ENCODE results near the gene HRH4. TPM values are rescaled to one million over a fixed set of nuclear protein-coding genes. Genes with fewer than 3 reads are reported as not detected.

The HRH4 gene
- polyA plus RNA-seq, 1 of the 3 experiments (the other 2 are of a cell fraction), result not detected

GRCh38 chr18:24500766-24501165 lies 40.3 kb downstream of the HRH4 start:
- Histone ChIP-seq H4K20me1 (ENCODE audit: insufficient read depth) (no peaks in the 10 kb centered on the region), H3K4me1 (ENCODE audit: control insufficient read depth in 1 of 2, insufficient read depth in 2 of 2, low read depth in 1 of 2, low read length in 1 of 2) (peaks cover 3 to 9% of the 10 kb centered on the region in 2 experiments; a peak in 3 of 4 replicates), H3K27ac (ENCODE audit: low read depth in 2 of 2, low read length in 1 of 2) (no peak overlapping the region), H3K79me2 (ENCODE audit: insufficient read depth) (no peaks in the 10 kb centered on the region), H3K9me2 (no peaks in the 10 kb centered on the region), H3K4me3 (ENCODE audit: low read depth in 2 of 2, low read length in 1 of 2) (no peak overlapping the region), H3K27me3 (ENCODE audit: insufficient read depth) (no peaks in the 10 kb centered on the region; the same call in 1 of the 2 replicates), H3K9me3 (no peaks in the 10 kb centered on the region), H2AFZ (ENCODE audit: low read depth) (no peak overlapping the region), H3K36me3 (replicated peaks in 1 of 2; ENCODE audit: control insufficient read depth in 1 of 2, insufficient read depth in 2 of 2, low read length in 1 of 2) (no peaks in the 10 kb centered on the region), H3F3A (replicated peaks; ENCODE audit: insufficient read depth) (peaks cover 4% of the 10 kb centered on the region), H3K4me2 (no peak overlapping the region), H3K9ac (no peak overlapping the region)
- TF ChIP-seq EZH2phosphoT487 (IDR thresholded peaks at IDR 0.05; ENCODE audit: borderline replicate concordance, low read depth) (no peak), USF2 (IDR thresholded peaks at IDR 0.05; ENCODE audit: borderline replicate concordance, low read depth, low read length) (no peak), MEF2A (IDR thresholded peaks at IDR 0.05; ENCODE audit: borderline replicate concordance, low read depth) (no peak), CHD2 (IDR thresholded peaks at IDR 0.05; ENCODE audit: low read length, partially characterized antibody) (no peak), JUND (IDR thresholded peaks at IDR 0.05) (no peak), FOXM1 (IDR thresholded peaks at IDR 0.05; ENCODE audit: low read depth) (no peak), RAD21 (IDR thresholded peaks at IDR 0.05; ENCODE audit: low read length) (no peak), SMC3 (IDR thresholded peaks at IDR 0.05; ENCODE audit: low read depth, low read length) (no peak), TAF1 (IDR thresholded peaks at IDR 0.05; ENCODE audit: borderline replicate concordance, low read depth, low read length) (no peak), EP300 (IDR thresholded peaks at IDR 0.05; ENCODE audit: borderline replicate concordance in 1 of 2, low read depth in 1 of 2, low read length in 1 of 2) (no peak), RXRA (IDR thresholded peaks at IDR 0.05; ENCODE audit: borderline replicate concordance, low read depth) (no peak), YY1 (IDR thresholded peaks at IDR 0.05; ENCODE audit: low read depth) (no peak), MXI1 (IDR thresholded peaks at IDR 0.05; ENCODE audit: low read depth, low read length) (no peak), PBX3 (IDR thresholded peaks at IDR 0.05) (no peak), ZBTB33 (IDR thresholded peaks at IDR 0.05; ENCODE audit: borderline replicate concordance, low read depth) (no peak), CTCF (IDR thresholded peaks at IDR 0.05) (no peak), GATA2 (CRISPR knock-in tag; IDR thresholded peaks at IDR 0.05) (no peak), ELF1 (IDR thresholded peaks at IDR 0.05) (no peak), TEAD4 (IDR thresholded peaks at IDR 0.05; ENCODE audit: borderline replicate concordance, insufficient read depth) (no peak), TCF12 (IDR thresholded peaks at IDR 0.05) (no peak)
- ChIA-PET CTCF (interaction anchor here (1.1 to 6.2 kb wide), 3 partner anchors 12 to 44 kb away, joined by 3 to 41 read pairs (median 24); no protein-coding TSS in a partner anchor), POLR2A (no interaction called here)
- DNase-seq, result no peak
- WGBS (ENCODE audit: low lambda C conversion rate), result 63% methylated on average over 6 of the region's 6 CpGs
